K562 (cell line): Measurements from ENCODE around the gene PMIS2. TPM values are rescaled to one million over a fixed set of nuclear protein-coding genes. Genes with fewer than 3 reads are reported as not detected.

Experiments
- CXXC5 ChIP-seq: fragments of 250-450 bp; sonication (Bioruptor Pico); IDR thresholded peaks from 2 replicates; pipeline ENCODE4 v1.8.0; 2022; ENCODE audit warnings: inconsistent platforms, mild to moderate bottlenecking, moderate library complexity
- HMG20B ChIP-seq: fragments of 250-450 bp; sonication (Bioruptor Pico); IDR thresholded peaks from 2 replicates; pipeline ENCODE4 v1.5.0; 2021; ENCODE audit warnings: mild to moderate bottlenecking
- KAT8 ChIP-seq: fragments of 450-650 bp; IDR thresholded peaks from 2 replicates; pipeline ENCODE4 v1.6.1; 2016; ENCODE audit warnings: low read depth, mild to moderate bottlenecking
- MAFG ChIP-seq: fragments of 450-650 bp; conservative IDR thresholded peaks from 2 replicates; pipeline ENCODE4 v1.6.1; 2016; ENCODE audit warnings: missing genetic modification characterization, missing compliant biosample characterization
- NCOA6 ChIP-seq: fragments of 450-650 bp; IDR thresholded peaks from 2 replicates; pipeline ENCODE4 v1.6.1; 2017; ENCODE audit warnings: mild to moderate bottlenecking
- PTRF ChIP-seq: fragments of 450-650 bp; IDR thresholded peaks from 2 replicates; pipeline ENCODE4 v1.6.1; 2016; ENCODE audit warnings: mild to moderate bottlenecking, missing genetic modification characterization, missing compliant biosample characterization
- RBBP5 ChIP-seq: fragments of 200-600 bp; sonication (generic); IDR thresholded peaks from 2 replicates; pipeline ENCODE4 v1.6.1; 2012; ENCODE audit warnings: borderline replicate concordance, mild to moderate bottlenecking, low read length, control low read depth, inconsistent platforms; ENCODE audit not compliant: insufficient read depth, poor library complexity, severe bottlenecking
- SMARCC2 ChIP-seq: fragments of 450-650 bp; IDR thresholded peaks from 2 replicates; pipeline ENCODE4 v1.6.1; 2017; ENCODE audit warnings: antibody characterized with exemption, moderate library complexity, mild to moderate bottlenecking, low read depth
- TBL1XR1 ChIP-seq, 2 experiments: IDR thresholded peaks; 2 replicates each; pipeline ENCODE4 v1.6.1; 2012; ENCODE audit warnings: improper control_type of control experiment in 2 of 2, low read length in 2 of 2, mild to moderate bottlenecking in 1 of 2
- UBTF ChIP-seq, 2 experiments: IDR thresholded peaks; 2 replicates each; pipeline ENCODE4 v1.6.1; 2012; ENCODE audit warnings: improper control_type of control experiment in 2 of 2, low read depth in 2 of 2, low read length in 2 of 2, borderline replicate concordance in 1 of 2
- ZNF197 ChIP-seq: fragments of 200-800 bp; sonication (Bioruptor generic); IDR thresholded peaks from 2 replicates; pipeline ENCODE4 v1.6.1; 2016; ENCODE audit warnings: low read depth, missing genetic modification characterization, missing compliant biosample characterization
- ZNF318 ChIP-seq, 2 experiments: fragments of 450-650 bp; IDR thresholded peaks; 2 replicates each; pipeline ENCODE4 v1.6.1; 2016; ENCODE audit warnings: mild to moderate bottlenecking in 2 of 2, borderline replicate concordance in 1 of 2, low read depth in 1 of 2, moderate library complexity in 1 of 2
- ZNF583 ChIP-seq: fragments of 250-450 bp; sonication (Bioruptor Pico); IDR thresholded peaks from 2 replicates; pipeline ENCODE4 v1.4.0; 2020
- polyA plus RNA-seq, 8 experiments: library from polyadenylated mRNA; depleted of rRNA in 4 of 8; stranded (reverse) in 5 of 8; unstranded in 3 of 8; fragments of >200 nt; fragmentation: Nextera tagmentation in 2 of 8; fragmentation: Illumina TruSeq in 1 of 8; extraction: Ambion mirVana in 2 of 8; extraction: Trizol in 1 of 8; gene quantifications; 2 replicates each; pipeline versions ENCODE4 v1.2.1 to v1.2.3, GENCODE V29; 2011 to 2014; ENCODE audit warnings: inconsistent platforms in 1 of 8, missing spikeins in 1 of 8
- total RNA-seq, 7 experiments: library from RNA; depleted of rRNA in 6 of 7; stranded (reverse); fragments of >200 nt in 6 of 7; fragmentation: Illumina TruSeq in 2 of 7; extraction: Trizol in 2 of 7; gene quantifications; 2 replicates each; pipeline versions ENCODE4 v1.2.1 to v1.2.3, GENCODE V29; 2011 to 2021; ENCODE audit warnings: low replicate concordance in 1 of 7
- TF ChIP-seq, protein P1 (sequence below): fragments of 450-650 bp; IDR thresholded peaks from 2 replicates; pipeline ENCODE4 v1.6.1; 2016; ENCODE audit warnings: antibody characterized with exemption

Gene PMIS2
- total and polyA plus RNA-seq, 9 of the 15 experiments (the other 6 are each of a cell fraction or from before 2014, with no cell fraction given), result not detected

DNA sequence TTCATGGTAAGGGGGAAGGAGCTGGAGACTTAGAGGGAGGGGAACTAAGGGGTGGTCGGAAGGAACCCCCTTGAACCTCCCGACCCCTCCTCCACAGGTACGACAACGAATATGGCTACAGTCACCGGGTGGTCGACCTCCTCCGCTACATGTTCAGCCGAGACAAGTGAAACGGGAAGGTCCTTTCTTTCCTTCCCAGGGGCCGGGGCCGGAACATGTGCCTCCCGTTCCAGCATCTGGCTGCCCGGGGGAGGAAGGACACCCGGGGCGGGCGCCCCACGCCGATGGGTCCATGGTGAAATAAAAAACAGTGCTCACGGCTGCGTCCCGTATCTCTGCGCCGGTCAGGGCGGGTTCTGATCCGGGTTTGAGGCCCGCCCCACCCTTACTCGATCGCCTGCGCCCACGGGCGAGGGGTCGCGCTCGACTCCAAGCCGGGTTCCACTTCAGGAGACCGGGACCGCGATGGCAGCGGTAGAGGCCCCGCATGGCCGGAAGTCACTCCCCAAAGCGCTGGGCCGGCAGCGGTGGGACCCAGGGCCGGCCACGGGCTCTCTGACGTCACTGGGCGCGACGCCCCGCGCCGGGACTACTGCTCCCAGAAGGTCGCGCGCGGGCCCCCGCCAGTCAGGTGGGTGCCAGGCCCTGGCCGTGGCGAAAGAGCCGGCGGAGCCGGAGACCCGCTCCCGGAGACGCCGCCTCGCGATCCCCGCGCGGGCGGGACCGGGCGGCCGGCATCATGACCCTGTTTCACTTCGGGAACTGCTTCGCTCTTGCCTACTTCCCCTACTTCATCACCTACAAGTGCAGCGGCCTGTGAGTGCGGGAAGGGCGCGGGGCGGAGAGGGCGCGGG lies 40.7 kb upstream of the PMIS2 start, which contains the start of gene TMEM147 (continued):
- TF ChIP-seq CXXC5, result peak; percentile 91
- TF ChIP-seq KAT8, result no peak
- no peak for TF ChIP-seq ZNF318 (IDR thresholded peaks at IDR 0.05; ENCODE audit: borderline replicate concordance in 1 of 2, low read depth in 1 of 2)
- TF ChIP-seq TBL1XR1 (IDR thresholded peaks at IDR 0.05; ENCODE audit: low read length in 2 of 2), result peak in 1 of 2 experiments; percentile 58; a peak in 1 of 4 replicates
- TF ChIP-seq SMARCC2, result no peak
- no peak for TF ChIP-seq NCOA6
- TF ChIP-seq, protein P1, sequence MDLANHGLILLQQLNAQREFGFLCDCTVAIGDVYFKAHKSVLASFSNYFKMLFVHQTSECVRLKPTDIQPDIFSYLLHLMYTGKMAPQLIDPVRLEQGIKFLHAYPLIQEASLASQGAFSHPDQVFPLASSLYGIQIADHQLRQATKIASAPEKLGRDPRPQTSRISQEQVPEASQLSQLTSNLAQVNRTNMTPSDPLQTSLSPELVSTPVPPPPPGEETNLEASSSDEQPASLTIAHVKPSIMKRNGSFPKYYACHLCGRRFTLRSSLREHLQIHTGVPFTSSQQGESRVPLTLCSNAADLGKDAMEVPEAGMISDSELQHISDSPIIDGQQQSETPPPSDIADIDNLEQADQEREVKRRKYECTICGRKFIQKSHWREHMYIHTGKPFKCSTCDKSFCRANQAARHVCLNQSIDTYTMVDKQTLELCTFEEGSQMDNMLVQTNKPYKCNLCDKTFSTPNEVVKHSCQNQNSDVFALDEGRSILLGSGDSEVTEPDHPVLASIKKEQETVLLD, result no peak
- no peak for TF ChIP-seq MAFG (tag)
- TF ChIP-seq RBBP5, result peak; percentile 61
- TF ChIP-seq UBTF (IDR thresholded peaks at IDR 0.05; ENCODE audit: borderline replicate concordance in 1 of 2, low read depth in 2 of 2, low read length in 2 of 2), result peak in 1 of 2 experiments; percentile 78; a peak in 1 of 4 replicates
- TF ChIP-seq ZNF197 (CRISPR knock-in tag), result 0 out of 2 replicates have a peak, but pooled peaks have one; percentile 49
- no peak for TF ChIP-seq PTRF (tag)
- TF ChIP-seq ZNF583 (CRISPR knock-in tag), result 0 out of 2 replicates have a peak, but pooled peaks have one; percentile 15
- TF ChIP-seq HMG20B (CRISPR knock-in tag), result no peak
